Measurements from ENCODE around the gene TTLL11. TPM values are rescaled to one million over a fixed set of nuclear protein-coding genes. Genes with fewer than 3 reads are reported as not detected.

The TTLL11 gene
- polyA plus RNA-seq, 1 of the 3 experiments (the other 2 are of a cell fraction) = 6.8 TPM

- no peak for TF ChIP-seq RXRA (IDR thresholded peaks at IDR 0.05; ENCODE audit: borderline replicate concordance, low read depth)
- no peak for TF ChIP-seq USF2 (IDR thresholded peaks at IDR 0.05; ENCODE audit: borderline replicate concordance, low read depth, low read length)
- no peak for TF ChIP-seq NFIC (IDR thresholded peaks at IDR 0.05; ENCODE audit: borderline replicate concordance)
- no peak for TF ChIP-seq FOXJ3 (CRISPR knock-in tag; IDR thresholded peaks at IDR 0.05)
- no peak for TF ChIP-seq CTCF (IDR thresholded peaks at IDR 0.05)
- no peak for TF ChIP-seq YY1 (IDR thresholded peaks at IDR 0.05; ENCODE audit: low read depth)
- TF ChIP-seq ELF1 (IDR thresholded peaks at IDR 0.05) = no peak
- TF ChIP-seq GATA2 (CRISPR knock-in tag; IDR thresholded peaks at IDR 0.05) = no peak
- no peak for TF ChIP-seq TEAD4 (IDR thresholded peaks at IDR 0.05; ENCODE audit: borderline replicate concordance, insufficient read depth)
Measured at GRCh38 chr9:121841771-121842611, 251.1 kb downstream of the TTLL11 start (continued).

- peaks cover 2% of the 10 kb centered on the region for H3K79me2 ChIP-seq (ENCODE audit: insufficient read depth)
- CTCF ChIA-PET = interaction anchor here (0.7 to 1.3 kb wide), 2 partner anchors 16 to 220 kb away, joined by 3 to 4 read pairs; no protein-coding TSS in a partner anchor
- H2AFZ ChIP-seq (ENCODE audit: low read depth) = no peak overlapping the region
- POLR2A ChIA-PET = no interaction called here
- H3K4me3 ChIP-seq (ENCODE audit: low read depth in 2 of 2, low read length in 1 of 2) = no peak overlapping the region
- no peak overlapping the region for H3K27ac ChIP-seq (ENCODE audit: low read depth in 2 of 2, low read length in 1 of 2)
- H3K4me2 ChIP-seq = no peak overlapping the region
- no peak for DNase-seq
- WGBS (ENCODE audit: low lambda C conversion rate) = 90% methylated on average over 20 of the region's 20 CpGs
- no peak overlapping the region for H3K9ac ChIP-seq
- no peaks in the 10 kb centered on the region for H3K9me2 ChIP-seq
- peaks cover 16% of the 10 kb centered on the region for H3F3A ChIP-seq (replicated peaks; ENCODE audit: insufficient read depth)
- H3K4me1 ChIP-seq (ENCODE audit: control insufficient read depth in 1 of 2, insufficient read depth in 2 of 2, low read depth in 1 of 2, low read length in 1 of 2) = peaks cover 5 to 9% of the 10 kb centered on the region in 2 experiments; a peak in 2 of 4 replicates
- H3K36me3 ChIP-seq (replicated peaks in 1 of 2; ENCODE audit: control insufficient read depth in 1 of 2, insufficient read depth in 2 of 2, low read length in 1 of 2) = peaks cover 0 to 6% of the 10 kb centered on the region in 2 experiments
- H3K27me3 ChIP-seq (ENCODE audit: insufficient read depth) = no peaks in the 10 kb centered on the region
- H3K9me3 ChIP-seq = 0 out of 2 replicates have a peak, but pooled peaks cover 4% of the 10 kb centered on the region
- H4K20me1 ChIP-seq (ENCODE audit: insufficient read depth) = no peaks in the 10 kb centered on the region
- no peak for TF ChIP-seq FOSL2 (IDR thresholded peaks at IDR 0.05; ENCODE audit: borderline replicate concordance, low read depth)
- no peak for TF ChIP-seq ELF1 (IDR thresholded peaks at IDR 0.05)
- no peak for TF ChIP-seq IRF3 (IDR thresholded peaks at IDR 0.05; ENCODE audit: low read depth, low read length)
- TF ChIP-seq EP300 (IDR thresholded peaks at IDR 0.05; ENCODE audit: borderline replicate concordance in 1 of 2, low read depth in 1 of 2, low read length in 1 of 2) = no peak
- no peak for TF ChIP-seq RXRA (IDR thresholded peaks at IDR 0.05; ENCODE audit: borderline replicate concordance, low read depth)
- TF ChIP-seq USF1 (IDR thresholded peaks at IDR 0.05; ENCODE audit: borderline replicate concordance, low read depth) = no peak
- TF ChIP-seq CTCF (IDR thresholded peaks at IDR 0.05) = no peak
- TF ChIP-seq NRF1 (IDR thresholded peaks at IDR 0.05; ENCODE audit: low read depth, low read length) = no peak
- no peak for TF ChIP-seq YY1 (IDR thresholded peaks at IDR 0.05; ENCODE audit: low read depth)
- TF ChIP-seq TEAD4 (IDR thresholded peaks at IDR 0.05; ENCODE audit: borderline replicate concordance, insufficient read depth) = no peak
- no peak for TF ChIP-seq PBX3 (IDR thresholded peaks at IDR 0.05)
Measured at GRCh38 chr9:121840838-121841760, 252.0 kb downstream of the TTLL11 start.

Data from SK-N-SH (cell line).